Natural killer cell (primary cell): ENCODE results near the gene EPB41L4A. TPM values are rescaled to one million over a fixed set of nuclear protein-coding genes. Genes with fewer than 3 reads are reported as not detected.

Experiments used
- ATAC-seq, 3 donors: fragments of 150-1000 bp in 2 of 3; fragments of 200-7000 bp in 1 of 3; cut with Tn5 transposase; 1 replicate in 1 of 3; 2 replicates in 2 of 3; pipeline ENCODE4 v1.10.0; 2021; ENCODE audit warnings: mild to moderate bottlenecking in 2 of 3, moderate library complexity in 2 of 3
- DNase-seq, 2 donors: peaks; one replicate each; pipeline versions ENCODE4 v3.0.0 to v3.0.0-alpha.2; 2013 to 2021; ENCODE audit warnings: mixed read lengths in 1 of 2
- H3K27ac ChIP-seq: one replicate; pipeline ENCODE4 v1.5.1; 2013; ENCODE audit warnings: mild to moderate bottlenecking, low read length
- H3K27me3 ChIP-seq: one replicate; pipeline ENCODE4 v1.6.1; 2013; ENCODE audit warnings: low read length; ENCODE audit not compliant: control insufficient read depth, insufficient read depth
- H3K36me3 ChIP-seq: one replicate; pipeline ENCODE4 v1.6.1; 2013; ENCODE audit warnings: low read length; ENCODE audit not compliant: control insufficient read depth, insufficient read depth
- H3K4me1 ChIP-seq: one replicate; pipeline ENCODE4 v1.6.1; 2013; ENCODE audit warnings: low read length; ENCODE audit not compliant: control insufficient read depth, insufficient read depth
- H3K4me3 ChIP-seq: one replicate; pipeline ENCODE4 v1.5.1; 2013; ENCODE audit warnings: low read length
- H3K9me3 ChIP-seq: one replicate; pipeline ENCODE4 v1.6.1; 2013; ENCODE audit warnings: low read length; ENCODE audit not compliant: control insufficient read depth, insufficient read depth
- H3K27ac Mint-ChIP-seq, 2 donors: one replicate each; pipeline ENCODE4 v1.8.0; 2022; ENCODE audit warnings: mild to moderate bottlenecking in 2 of 2, mixed read lengths in 2 of 2, moderate library complexity in 1 of 2
- H3K27me3 Mint-ChIP-seq, 2 donors: one replicate each; pipeline ENCODE4 v1.8.0; 2022; ENCODE audit warnings: low read depth in 2 of 2, mixed read lengths in 2 of 2
- H3K36me3 Mint-ChIP-seq: one replicate; pipeline ENCODE4 v1.8.0; 2022; ENCODE audit warnings: mixed read lengths
- H3K4me1 Mint-ChIP-seq, 2 donors: one replicate each; pipeline ENCODE4 v1.8.0; 2022; ENCODE audit warnings: mixed read lengths in 2 of 2
- H3K4me3 Mint-ChIP-seq: one replicate; pipeline ENCODE4 v1.8.0; 2022; ENCODE audit warnings: mild to moderate bottlenecking, moderate library complexity, mixed read lengths
- H3K9me3 Mint-ChIP-seq, 2 donors: one replicate each; pipeline ENCODE4 v1.8.0; 2022; ENCODE audit warnings: mixed read lengths in 2 of 2
- CTCF ChIP-seq: fragments of 200-600 bp; IDR thresholded peaks from one replicate; pipeline ENCODE4 v1.8.0; 2022; ENCODE audit warnings: antibody characterized with exemption
- WGBS: methylation state at CpG from one replicate; pipeline ENCODE4 v1.1.7; 2013; ENCODE audit warnings: missing lambda C conversion rate; ENCODE audit not compliant: insufficient coverage; 5-methylcytosine and 5-hydroxymethylcytosine counted together
- intact Hi-C: fragments of 100-400 bp; cut with micrococcal nuclease; formaldehyde crosslinking; loops from one replicate; pipeline ENCODE4 v1.14.2; 2022
- total RNA-seq, 4 donors: library from RNA; stranded (reverse); fragments of 120-200 nt in 1 of 4; gene quantifications; one replicate each; pipeline versions ENCODE4 v1.2.3 to v1.2.4, GENCODE V29; 2013 to 2022

EPB41L4A gene
- total RNA-seq, 3 donors from 2014 or later (not counting 1 experiment from before 2014, with no cell fraction given), result 21.9 to 30.4 (median 22.1) TPM

GRCh38 chr5:112317866-112318265, 101.2 kb downstream of the EPB41L4A start:
- peaks cover 0 to 15% of the 10 kb centered on the region in 2 donors for H3K4me1 Mint-ChIP-seq
- intact Hi-C loops, result no loop called here
- ATAC-seq, result no peak
- H3K9me3 Mint-ChIP-seq, result no peaks in the 10 kb centered on the region
- H3K36me3 Mint-ChIP-seq, result no peaks in the 10 kb centered on the region
- Histone ChIP-seq H3K4me3 (no peak overlapping the region), H3K4me1 (no peaks in the 10 kb centered on the region), H3K27me3 (no peaks in the 10 kb centered on the region), H3K36me3 (no peaks in the 10 kb centered on the region), H3K9me3 (no peaks in the 10 kb centered on the region), H3K27ac (no peak overlapping the region)
- no peak overlapping the region for H3K27ac Mint-ChIP-seq
- no peak for DNase-seq
- no peak for TF ChIP-seq CTCF
- peaks cover 3 to 6% of the 10 kb centered on the region in 2 donors for H3K27me3 Mint-ChIP-seq
- H3K4me3 Mint-ChIP-seq, result no peak overlapping the region
- WGBS, result 86% methylated on average over 1 of the region's 1 CpG

- H3K9me3 Mint-ChIP-seq, result no peaks in the 10 kb centered on the region
- H3K27me3 Mint-ChIP-seq, result peaks cover 3 to 6% of the 10 kb centered on the region in 2 donors
- 76% methylated on average over 1 of the region's 2 CpGs for WGBS
- Histone ChIP-seq H3K27me3 (no peaks in the 10 kb centered on the region), H3K9me3 (no peaks in the 10 kb centered on the region), H3K36me3 (no peaks in the 10 kb centered on the region), H3K4me3 (no peak overlapping the region), H3K4me1 (no peaks in the 10 kb centered on the region), H3K27ac (no peak overlapping the region)
- TF ChIP-seq CTCF, result no peak
- no peak for DNase-seq
- intact Hi-C loops, result no loop called here
- no peaks in the 10 kb centered on the region for H3K36me3 Mint-ChIP-seq
- ATAC-seq, result no peak
- H3K27ac Mint-ChIP-seq, result no peak overlapping the region
- no peak overlapping the region for H3K4me3 Mint-ChIP-seq
- H3K4me1 Mint-ChIP-seq, result peaks cover 0 to 15% of the 10 kb centered on the region in 2 donors
These were observed 102.3 kb downstream of the EPB41L4A start for GRCh38 chr5:112316731-112317130.

DNA sequence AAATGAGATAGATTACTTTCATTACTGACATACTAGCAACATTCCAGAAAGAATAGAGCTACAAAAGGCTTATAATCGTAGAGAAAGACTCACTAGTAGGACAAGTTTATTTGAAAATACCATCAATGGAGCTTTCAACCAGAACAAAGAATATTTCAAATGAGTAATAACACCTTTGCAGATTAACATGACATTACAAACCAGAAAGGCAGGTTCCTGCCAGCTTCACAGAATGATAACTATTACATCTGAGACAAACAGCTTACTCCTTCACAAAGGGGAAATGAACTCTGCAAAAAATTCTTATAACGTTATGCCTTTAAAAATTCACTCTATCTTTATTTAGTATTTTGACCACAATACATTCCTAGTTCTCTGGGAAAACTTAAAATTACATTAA, 103.1 kb downstream of the EPB41L4A start:
- Mint-ChIP-seq H3K4me1 (peaks cover 0 to 15% of the 10 kb centered on the region in 2 donors), H3K27me3 (peaks cover 3 to 6% of the 10 kb centered on the region in 2 donors), H3K4me3 (no peak overlapping the region), H3K36me3 (no peaks in the 10 kb centered on the region), H3K9me3 (no peaks in the 10 kb centered on the region), H3K27ac (no peak overlapping the region)
- TF ChIP-seq CTCF, result no peak
- H3K9me3 ChIP-seq, result no peaks in the 10 kb centered on the region
- H3K36me3 ChIP-seq, result no peaks in the 10 kb centered on the region
- intact Hi-C loops, result no loop called here
- H3K27ac ChIP-seq, result no peak overlapping the region
- H3K27me3 ChIP-seq, result no peaks in the 10 kb centered on the region
- no peak for ATAC-seq
- H3K4me3 ChIP-seq, result no peak overlapping the region
- DNase-seq, result no peak
- WGBS, result 42% methylated on average over 2 of the region's 2 CpGs
- no peaks in the 10 kb centered on the region for H3K4me1 ChIP-seq
